Osteoblast (primary cell): ENCODE data around the gene GZMM. TPM values are rescaled to one million over a fixed set of nuclear protein-coding genes. Genes with fewer than 3 reads are reported as not detected.

Experiments used
- DNase-seq: peaks from one replicate; pipeline ENCODE4 v3.0.0; 2011; ENCODE audit warnings: low spot score, mixed read lengths; ENCODE audit not compliant: insufficient read length; ENCODE audit errors: missing footprints
- H2AFZ ChIP-seq: 2 replicates; pipeline ENCODE4 v1.6.0; 2011; ENCODE audit warnings: mild to moderate bottlenecking, low read length
- H3K27ac ChIP-seq: 2 replicates; pipeline ENCODE4 v1.5.1; 2011; ENCODE audit warnings: mild to moderate bottlenecking, low read depth, low read length, moderate library complexity
- H3K27me3 ChIP-seq: 2 replicates; pipeline ENCODE4 v1.6.0; 2012; ENCODE audit warnings: mild to moderate bottlenecking, control low read depth, inconsistent platforms, low read length, moderate library complexity; ENCODE audit not compliant: insufficient read depth
- H3K36me3 ChIP-seq: 2 replicates; pipeline ENCODE4 v1.5.1; 2011; ENCODE audit warnings: mild to moderate bottlenecking, low read length, control low read depth, moderate library complexity; ENCODE audit not compliant: insufficient read depth
- H3K4me1 ChIP-seq: 2 replicates; pipeline ENCODE4 v1.5.1; 2011; ENCODE audit warnings: mild to moderate bottlenecking, low read length, control low read depth, moderate library complexity; ENCODE audit not compliant: insufficient read depth
- H3K4me2 ChIP-seq: 2 replicates; pipeline ENCODE4 v1.6.0; 2011; ENCODE audit warnings: mild to moderate bottlenecking, low read length; ENCODE audit not compliant: insufficient read depth
- H3K4me3 ChIP-seq: fragments of 200-600 bp; sonication (generic); 3 replicates; pipeline ENCODE4 v1.5.1; 2012; ENCODE audit warnings: mild to moderate bottlenecking, low read length, inconsistent platforms; ENCODE audit not compliant: insufficient read depth
- H3K79me2 ChIP-seq: 2 replicates; pipeline ENCODE4 v1.6.0; 2012; ENCODE audit warnings: mild to moderate bottlenecking, low read length, control low read depth, inconsistent platforms; ENCODE audit not compliant: insufficient read depth
- H3K9me3 ChIP-seq: 2 replicates; pipeline ENCODE4 v1.5.1; 2011; ENCODE audit warnings: low read depth, low read length, control low read depth
- H4K20me1 ChIP-seq: 2 replicates; pipeline ENCODE4 v1.6.0; 2012; ENCODE audit warnings: mild to moderate bottlenecking, low read length, control low read depth; ENCODE audit not compliant: insufficient read depth
- CTCF ChIP-seq: IDR thresholded peaks from 2 replicates; pipeline ENCODE4 v1.5.1; 2011; ENCODE audit warnings: mild to moderate bottlenecking, low read depth, low read length, moderate library complexity; ENCODE audit errors: extremely low read depth
- total RNA-seq: library from RNA; depleted of rRNA; stranded (reverse); fragments of >200 nt; gene quantifications from 2 replicates; pipeline ENCODE4 v1.2.3, GENCODE V29; 2012

Gene GZMM
- total RNA-seq, 1 donor: under 0.01 TPM

DNA sequence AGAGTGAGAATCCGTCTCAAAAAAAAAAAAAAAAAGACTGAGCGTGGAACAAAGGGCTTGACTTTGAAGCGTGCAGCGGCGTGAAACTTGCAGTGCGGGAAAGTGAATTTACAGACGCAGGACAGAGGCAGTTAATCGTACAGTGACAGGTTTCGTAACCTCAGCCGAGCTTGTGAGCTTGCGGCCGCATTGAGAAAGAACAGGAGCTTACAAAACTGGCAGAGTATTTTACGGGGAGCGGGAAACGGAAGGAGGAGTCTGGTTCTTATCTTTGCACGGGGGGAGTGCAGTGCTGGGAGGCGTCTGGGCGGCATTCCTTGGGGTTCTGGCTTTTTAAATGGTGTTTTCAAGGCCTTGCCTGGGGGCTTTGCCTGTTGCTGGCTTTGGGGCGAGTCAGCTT is 22.6 kb downstream of the GZMM start:
- no peak for DNase-seq

DNA sequence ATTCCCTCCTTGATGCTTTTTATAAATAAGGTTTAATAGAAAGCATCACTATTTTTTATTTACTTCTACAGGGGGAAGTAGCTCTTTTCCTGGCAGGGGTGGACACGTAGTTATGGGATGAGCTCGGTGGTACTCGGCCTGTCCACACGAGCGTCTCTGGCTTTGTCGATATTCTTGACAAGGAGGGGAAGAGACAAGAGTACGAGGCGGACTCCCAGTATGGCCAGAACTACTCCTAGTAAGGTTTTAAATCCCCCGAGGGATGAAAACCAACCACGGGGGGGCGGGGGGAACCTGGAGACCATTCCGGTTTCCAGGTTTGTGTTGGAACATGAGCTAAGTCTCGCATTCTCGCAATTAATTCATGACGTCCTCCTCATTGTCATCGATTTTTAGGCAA is 23.0 kb downstream of the GZMM start:
- H3K4me2 ChIP-seq: no peak overlapping the region
- no peaks in the 10 kb centered on the region for H3K9me3 ChIP-seq
- no peak overlapping the region for H3K4me3 ChIP-seq
- H3K27me3 ChIP-seq: no peaks in the 10 kb centered on the region
- DNase-seq: no peak
- H3K27ac ChIP-seq: no peak overlapping the region
- no peaks in the 10 kb centered on the region for H4K20me1 ChIP-seq
- H3K79me2 ChIP-seq: no peaks in the 10 kb centered on the region
- no peak overlapping the region for H2AFZ ChIP-seq
- no peaks in the 10 kb centered on the region for H3K36me3 ChIP-seq
- TF ChIP-seq CTCF: no peak
- H3K4me1 ChIP-seq: peaks cover 8% of the 10 kb centered on the region

More for the DNA sequence above, 22.6 kb downstream of the GZMM start:
- H3K4me1 ChIP-seq: peaks cover 4% of the 10 kb centered on the region
- no peak overlapping the region for H2AFZ ChIP-seq
- H4K20me1 ChIP-seq: no peaks in the 10 kb centered on the region
- no peak overlapping the region for H3K27ac ChIP-seq
- no peaks in the 10 kb centered on the region for H3K9me3 ChIP-seq
- no peaks in the 10 kb centered on the region for H3K79me2 ChIP-seq
- no peak overlapping the region for H3K4me3 ChIP-seq
- H3K27me3 ChIP-seq: no peaks in the 10 kb centered on the region
- no peaks in the 10 kb centered on the region for H3K36me3 ChIP-seq
- H3K4me2 ChIP-seq: no peak overlapping the region
- TF ChIP-seq CTCF: no peak

GRCh38 chr19:567296-567900 is 23.5 kb downstream of the GZMM start:
- Histone ChIP-seq H4K20me1 (no peaks in the 10 kb centered on the region), H2AFZ (no peak overlapping the region), H3K79me2 (peaks cover under 1% of the 10 kb centered on the region), H3K27ac (no peak overlapping the region), H3K36me3 (no peaks in the 10 kb centered on the region), H3K4me3 (no peak overlapping the region), H3K4me1 (peaks cover 11% of the 10 kb centered on the region), H3K27me3 (no peaks in the 10 kb centered on the region), H3K9me3 (no peaks in the 10 kb centered on the region), H3K4me2 (no peak overlapping the region)
- no peak for TF ChIP-seq CTCF
- no peak for DNase-seq

DNA sequence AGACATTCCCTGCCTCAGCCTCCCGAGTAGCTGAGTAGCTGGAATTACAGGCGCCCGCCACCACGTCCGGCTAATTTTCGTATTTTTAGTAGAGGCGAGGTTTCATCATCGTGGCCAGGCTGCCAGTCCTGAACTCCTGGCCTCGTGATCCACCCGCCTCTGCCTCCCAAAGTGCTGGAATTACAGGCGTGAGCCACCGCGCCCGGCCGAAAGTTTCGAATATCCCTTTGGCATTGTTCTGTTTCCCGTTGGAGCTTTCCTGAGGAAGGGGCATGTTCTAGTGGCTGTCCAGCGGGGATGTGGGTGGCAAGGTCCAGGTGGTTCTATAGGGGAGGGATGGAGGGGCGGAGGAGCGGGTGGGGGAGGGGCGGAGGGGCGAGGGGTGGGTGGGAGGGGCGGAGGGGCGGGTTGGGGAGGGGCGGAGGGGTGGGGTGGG is 26.4 kb downstream of the GZMM start:
- H3K79me2 ChIP-seq: peaks cover 28% of the 10 kb centered on the region
- H3K4me3 ChIP-seq: no peak overlapping the region
- H2AFZ ChIP-seq: no peak overlapping the region
- no peak overlapping the region for H3K27ac ChIP-seq
- no peaks in the 10 kb centered on the region for H3K36me3 ChIP-seq
- H3K9me3 ChIP-seq: no peaks in the 10 kb centered on the region
- no peaks in the 10 kb centered on the region for H3K27me3 ChIP-seq
- peaks cover 28% of the 10 kb centered on the region for H3K4me1 ChIP-seq
- TF ChIP-seq CTCF: no peak
- peaks cover 21% of the 10 kb centered on the region for H4K20me1 ChIP-seq
- DNase-seq: no peak
- no peak overlapping the region for H3K4me2 ChIP-seq
